Body of pancreas (tissue), 4 donors: Measurements from ENCODE around the gene STAT1. TPM values are rescaled to one million over a fixed set of nuclear protein-coding genes. Genes with fewer than 3 reads are reported as not detected.

Experiments
- ATAC-seq: fragments of 150-250 bp; one replicate; pipeline ENCODE4 v1.9.1; 2016
- DNase-seq, 4 donors: peaks; one replicate each; pipeline ENCODE4 v3.0.0-alpha.2; 2019
- H3K27ac ChIP-seq, 4 donors: fragments of 200-600 bp; sonication (generic); 1 replicate in 3 of 4; 2 replicates in 1 of 4; pipeline versions ENCODE4 v1.5.1 to v1.6.1; 2016 to 2019; ENCODE audit warnings: mild to moderate bottlenecking in 1 of 4, mixed read lengths in 1 of 4, moderate library complexity in 1 of 4
- H3K27me3 ChIP-seq, 2 donors: fragments of 200-600 bp; sonication (generic); one replicate each; pipeline ENCODE4 v1.6.0; 2016; ENCODE audit warnings: mild to moderate bottlenecking in 1 of 2
- H3K36me3 ChIP-seq, 2 donors: fragments of 200-600 bp; sonication (generic); replicated peaks in 1 of 2; 2 replicates each; pipeline ENCODE4 v1.5.1; 2016; ENCODE audit warnings: low read depth in 2 of 2; ENCODE audit not compliant: insufficient read depth in 1 of 2
- H3K4me1 ChIP-seq: fragments of 200-600 bp; sonication (generic); one replicate; pipeline ENCODE4 v1.6.0; 2016
- H3K4me3 ChIP-seq, 2 donors: fragments of 200-600 bp; sonication (generic); 1 replicate in 1 of 2; 2 replicates in 1 of 2; pipeline ENCODE4 v1.5.1; 2016 to 2019
- H3K9me3 ChIP-seq, 3 donors: fragments of 200-600 bp; sonication (generic); 1 replicate in 2 of 3; 2 replicates in 1 of 3; pipeline ENCODE4 v1.5.1; 2016
- CTCF ChIP-seq, 7 experiments: fragments of 450-650 bp in 4 of 7; fragments of 200-600 bp in 3 of 7; sonication (generic) in 3 of 7; IDR thresholded peaks; one replicate each; pipeline ENCODE4 v1.5.1; 2016 to 2019; ENCODE audit warnings: antibody characterized with exemption in 7 of 7
- POLR2A ChIP-seq, 3 donors: fragments of 450-650 bp; IDR thresholded peaks; one replicate each; pipeline ENCODE4 v1.6.1; 2016; ENCODE audit warnings: antibody characterized with exemption in 3 of 3, mild to moderate bottlenecking in 2 of 3
- WGBS, 2 donors: methylation state at CpG; one replicate each; pipeline ENCODE4 v1.1.5; 2017; 5-methylcytosine and 5-hydroxymethylcytosine counted together
- intact Hi-C: fragments of 100-400 bp; cut with DNase I; formaldehyde crosslinking; loops from one replicate; pipeline ENCODE4 v1.15.1; 2023
- total RNA-seq, 2 donors: library from RNA; depleted of rRNA; stranded (reverse); fragments of >200 nt; gene quantifications; one replicate each; pipeline ENCODE4 v1.1.0, GENCODE V29; 2016

Gene STAT1
- total RNA-seq, 2 donors from 2014 or later, result 30.1 to 56.4 TPM

- H3K4me1 ChIP-seq, result no peaks in the 10 kb centered on the region
- TF ChIP-seq CTCF (IDR thresholded peaks at IDR 0.05) (no peak), POLR2A (IDR thresholded peaks at IDR 0.05) (no peak)
- no peaks in the 10 kb centered on the region for H3K27me3 ChIP-seq
- no peak overlapping the region for H3K4me3 ChIP-seq
- intact Hi-C loops, result no loop called here
- ATAC-seq, result no peak
- H3K27ac ChIP-seq, result no peak overlapping the region
- H3K9me3 ChIP-seq, result no peaks in the 10 kb centered on the region
- H3K36me3 ChIP-seq, result peaks cover 16 to 61% of the 10 kb centered on the region in 2 donors
- DNase-seq, result no peak
- 88 to 96% methylated on average over 7 of the region's 7 CpGs for WGBS, 2 donors
Measured at GRCh38 chr2:190994148-190994547, 19.8 kb downstream of the STAT1 start.

GRCh38 chr2:190993292-190993643 is 20.7 kb downstream of the STAT1 start:
- H3K27ac ChIP-seq, result no peak overlapping the region
- H3K27me3 ChIP-seq, result no peaks in the 10 kb centered on the region
- TF ChIP-seq POLR2A (IDR thresholded peaks at IDR 0.05), result no peak
- no peak for TF ChIP-seq CTCF (IDR thresholded peaks at IDR 0.05)
- H3K4me3 ChIP-seq, result no peak overlapping the region
- ATAC-seq, result no peak
- H3K9me3 ChIP-seq, result no peaks in the 10 kb centered on the region
- WGBS, 2 donors, result 91 to 93% methylated on average over 6 of the region's 6 CpGs
- peaks cover 16 to 56% of the 10 kb centered on the region in 2 donors for H3K36me3 ChIP-seq
- H3K4me1 ChIP-seq, result no peaks in the 10 kb centered on the region
- intact Hi-C loops, result no loop called here
- no peak for DNase-seq

- Histone ChIP-seq H3K36me3 (peaks cover 16 to 62% of the 10 kb centered on the region in 2 donors), H3K4me3 (no peak overlapping the region), H3K4me1 (no peaks in the 10 kb centered on the region), H3K9me3 (no peaks in the 10 kb centered on the region), H3K27ac (no peak overlapping the region), H3K27me3 (no peaks in the 10 kb centered on the region)
- WGBS, 2 donors, result 91 to 93% methylated on average over 6 of the region's 6 CpGs
- DNase-seq (no peak), ATAC-seq (no peak)
- no peak for TF ChIP-seq POLR2A (IDR thresholded peaks at IDR 0.05)
- TF ChIP-seq CTCF (IDR thresholded peaks at IDR 0.05), result no peak
- intact Hi-C loops, result no loop called here
Measured at GRCh38 chr2:190990132-190990531, 23.8 kb downstream of the STAT1 start.

GRCh38 chr2:190988910-190989309 is 25.1 kb downstream of the STAT1 start:
- ATAC-seq (no peak), DNase-seq (no peak)
- Histone ChIP-seq H3K27me3 (no peaks in the 10 kb centered on the region), H3K4me3 (no peak overlapping the region), H3K36me3 (peaks cover 12 to 64% of the 10 kb centered on the region in 2 donors), H3K4me1 (no peaks in the 10 kb centered on the region), H3K27ac (no peak overlapping the region), H3K9me3 (no peaks in the 10 kb centered on the region)
- intact Hi-C loops, result no loop called here
- 91 to 93% methylated on average over 3 of the region's 3 CpGs for WGBS, 2 donors
- TF ChIP-seq POLR2A (IDR thresholded peaks at IDR 0.05), result no peak
- no peak for TF ChIP-seq CTCF (IDR thresholded peaks at IDR 0.05)

GRCh38 chr2:190987938-190988337 is 26.0 kb downstream of the STAT1 start:
- WGBS, 2 donors, result 90 to 95% methylated on average over 5 of the region's 5 CpGs
- Histone ChIP-seq H3K9me3 (no peaks in the 10 kb centered on the region), H3K4me3 (no peak overlapping the region), H3K4me1 (no peaks in the 10 kb centered on the region), H3K27me3 (no peaks in the 10 kb centered on the region), H3K27ac (no peak overlapping the region), H3K36me3 (peaks cover 8 to 62% of the 10 kb centered on the region in 2 donors)
- intact Hi-C loops, result no loop called here
- ATAC-seq, result no peak
- DNase-seq, result no peak
- TF ChIP-seq CTCF (IDR thresholded peaks at IDR 0.05), result no peak
- no peak for TF ChIP-seq POLR2A (IDR thresholded peaks at IDR 0.05)
